ENCODE data around the gene PRICKLE1.

PRICKLE1 gene

GRCh38 chr12:42490261-42490842 lies 99.2 kb downstream of the PRICKLE1 start:
- no peak for DNase-seq (ENCODE audit: low read depth)

GRCh38 chr12:42486407-42486806 lies 103.1 kb downstream of the PRICKLE1 start:
- no peak for DNase-seq (ENCODE audit: low read depth)

GRCh38 chr12:42485823-42486222 lies 103.7 kb downstream of the PRICKLE1 start:
- DNase-seq (ENCODE audit: low read depth): no peak

GRCh38 chr12:42484996-42485395 lies 104.5 kb downstream of the PRICKLE1 start:
- no peak for DNase-seq (ENCODE audit: low read depth)

GRCh38 chr12:42483521-42483790 lies 106.1 kb downstream of the PRICKLE1 start:
- no peak for DNase-seq (ENCODE audit: low read depth)

- peak; percentile 17 for DNase-seq (ENCODE audit: low read depth)
Observed at GRCh38 chr12:42482748-42483520, 106.6 kb downstream of the PRICKLE1 start.

- DNase-seq (ENCODE audit: low read depth): no peak
Observed at GRCh38 chr12:42482041-42482747, 107.4 kb downstream of the PRICKLE1 start.

- DNase-seq (ENCODE audit: low read depth): no peak
Observed at GRCh38 chr12:42481368-42481767, 108.2 kb downstream of the PRICKLE1 start.

GRCh38 chr12:42477941-42478340 lies 111.6 kb downstream of the PRICKLE1 start:
- DNase-seq (ENCODE audit: low read depth): no peak

GRCh38 chr12:42475106-42475505 lies 114.4 kb downstream of the PRICKLE1 start:
- no peak for DNase-seq (ENCODE audit: low read depth)

- no peak for DNase-seq (ENCODE audit: low read depth)
Observed at GRCh38 chr12:42474391-42474790, 115.2 kb downstream of the PRICKLE1 start.

- no peak for DNase-seq (ENCODE audit: low read depth)
Observed at GRCh38 chr12:42473561-42473960, 116.0 kb downstream of the PRICKLE1 start.

GRCh38 chr12:42473130-42473529 lies 116.4 kb downstream of the PRICKLE1 start:
- DNase-seq (ENCODE audit: low read depth): no peak

- no peak for DNase-seq (ENCODE audit: low read depth)
Observed at GRCh38 chr12:42472376-42472775, 117.2 kb downstream of the PRICKLE1 start.

GRCh38 chr12:42469355-42470175 lies 120.0 kb downstream of the PRICKLE1 start:
- no peak for DNase-seq (ENCODE audit: low read depth)

- no peak for DNase-seq (ENCODE audit: low read depth)
Observed at GRCh38 chr12:42468921-42469320, 120.6 kb downstream of the PRICKLE1 start.

GRCh38 chr12:42468341-42468821 lies 121.2 kb downstream of the PRICKLE1 start:
- no peak for DNase-seq (ENCODE audit: low read depth)

- no peak for DNase-seq (ENCODE audit: low read depth)
Observed at GRCh38 chr12:42463671-42464070, 125.9 kb downstream of the PRICKLE1 start.

GRCh38 chr12:42462486-42462885 lies 127.1 kb downstream of the PRICKLE1 start:
- DNase-seq (ENCODE audit: low read depth): no peak

- DNase-seq (ENCODE audit: low read depth): no peak
Observed at GRCh38 chr12:42459336-42459847, 130.2 kb downstream of the PRICKLE1 start.

- DNase-seq (ENCODE audit: low read depth): no peak
Observed at GRCh38 chr12:42458575-42458974, 131.0 kb downstream of the PRICKLE1 start.

- no peak for DNase-seq (ENCODE audit: low read depth)
Observed at GRCh38 chr12:42450248-42450647, 139.3 kb downstream of the PRICKLE1 start.
